ENCODE results near the gene SERINC5.
"Not testable (repeated sequence)": the region's sequence is repeated elsewhere in the genome, so short reads cannot be mapped to it uniquely, and the experiment has no call there.

Gene SERINC5

DNA sequence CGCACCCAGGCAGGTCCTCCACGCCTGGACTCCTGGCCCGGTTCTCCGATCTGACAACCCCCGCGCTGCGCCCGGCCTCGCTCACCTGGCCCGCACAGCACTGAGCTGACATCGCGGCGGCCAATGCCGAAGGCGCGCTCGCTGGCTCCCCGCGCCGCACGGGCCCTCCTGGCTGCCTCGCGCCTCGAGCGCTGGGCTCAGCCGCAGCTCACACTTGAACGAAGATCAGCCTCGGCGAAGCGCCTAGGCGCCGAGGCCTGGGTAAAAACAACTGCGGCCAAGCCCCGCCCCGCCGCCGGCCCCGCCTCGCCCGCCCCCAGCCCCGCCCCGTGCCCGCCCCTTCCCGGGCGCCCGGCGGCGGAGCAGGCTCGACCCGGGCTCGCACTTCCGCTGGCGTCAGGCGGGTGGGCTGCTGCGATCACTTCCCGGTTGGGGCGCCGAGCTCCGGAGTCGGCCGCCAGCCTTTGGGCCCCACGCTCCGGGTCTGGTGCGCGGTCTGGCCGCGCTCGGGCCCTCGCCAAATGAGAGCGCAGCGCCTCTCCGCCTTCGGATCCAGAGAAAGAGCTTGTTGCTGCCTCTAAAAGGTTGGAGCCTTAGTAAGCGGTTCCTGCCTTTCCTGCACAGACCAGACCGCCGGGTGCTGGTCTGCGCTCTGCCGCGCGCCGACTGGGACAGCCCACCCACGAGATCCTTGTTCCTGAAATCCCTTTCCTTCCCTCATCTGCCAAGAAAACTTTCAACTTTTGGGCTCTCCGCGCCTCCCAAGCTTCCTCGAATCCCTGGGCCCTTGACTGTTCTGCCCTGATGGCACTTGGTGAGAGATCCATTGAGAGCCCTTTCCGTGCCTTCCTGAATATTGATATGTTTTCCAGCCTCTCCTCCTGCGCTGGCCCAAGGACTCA is at the start of gene SERINC5:
TSS of gene SERINC5 (minus strand) at position 238 of the 902 bp plus-strand sequence. CDS start at position 112, 126 bp downstream.
- H3K4me3 ChIP-seq (IDR thresholded peaks at IDR 0.05; ENCODE audit: insufficient read depth, low read depth, low read length), result peak within 1 kb of the TSS; percentile 24
- no peaks in the 10 kb centered on the region for H3K27me3 ChIP-seq (ENCODE audit: insufficient read depth, low read depth)

DNA sequence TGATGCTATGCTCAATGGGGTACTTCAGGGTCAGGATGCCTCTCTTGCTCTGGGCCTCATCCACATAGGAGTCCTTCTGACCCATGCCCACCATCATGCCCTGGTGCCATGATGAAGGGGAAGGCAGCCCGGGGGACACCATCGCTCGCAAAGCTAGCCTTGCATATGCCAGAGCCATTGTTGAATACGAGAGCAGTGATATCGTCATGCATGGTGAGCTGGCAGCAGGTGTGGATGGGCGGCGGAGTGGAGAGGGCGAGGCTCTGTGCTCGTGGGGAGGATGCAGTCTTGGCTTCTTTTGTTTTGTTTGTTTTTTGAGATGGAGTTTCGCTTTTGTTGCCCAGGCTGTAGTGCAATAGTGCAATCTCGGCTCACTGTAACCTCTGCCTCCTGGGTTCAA is 46.8 kb upstream of the SERINC5 start:
- H3K36me3 ChIP-seq (ENCODE audit: insufficient read depth), result no peaks in the 10 kb centered on the region
- no peaks in the 10 kb centered on the region for H4K20me1 ChIP-seq (ENCODE audit: insufficient read depth)
- H3K27me3 ChIP-seq (ENCODE audit: insufficient read depth, low read depth), result no peaks in the 10 kb centered on the region
- no peak overlapping the region for H3K4me3 ChIP-seq (IDR thresholded peaks at IDR 0.05; ENCODE audit: insufficient read depth, low read depth, low read length)
- no peak overlapping the region for H2AFZ ChIP-seq (ENCODE audit: low read depth)
- no peak overlapping the region for H3K27ac ChIP-seq
- no peak overlapping the region for H3K9ac ChIP-seq
- H3K79me2 ChIP-seq (ENCODE audit: insufficient read depth, low read depth), result no peaks in the 10 kb centered on the region
- H3K4me1 ChIP-seq (ENCODE audit: low read depth, poor library complexity, severe bottlenecking), result no peaks in the 10 kb centered on the region
- H3K4me2 ChIP-seq, result no peak overlapping the region
- TF ChIP-seq, protein P1, sequence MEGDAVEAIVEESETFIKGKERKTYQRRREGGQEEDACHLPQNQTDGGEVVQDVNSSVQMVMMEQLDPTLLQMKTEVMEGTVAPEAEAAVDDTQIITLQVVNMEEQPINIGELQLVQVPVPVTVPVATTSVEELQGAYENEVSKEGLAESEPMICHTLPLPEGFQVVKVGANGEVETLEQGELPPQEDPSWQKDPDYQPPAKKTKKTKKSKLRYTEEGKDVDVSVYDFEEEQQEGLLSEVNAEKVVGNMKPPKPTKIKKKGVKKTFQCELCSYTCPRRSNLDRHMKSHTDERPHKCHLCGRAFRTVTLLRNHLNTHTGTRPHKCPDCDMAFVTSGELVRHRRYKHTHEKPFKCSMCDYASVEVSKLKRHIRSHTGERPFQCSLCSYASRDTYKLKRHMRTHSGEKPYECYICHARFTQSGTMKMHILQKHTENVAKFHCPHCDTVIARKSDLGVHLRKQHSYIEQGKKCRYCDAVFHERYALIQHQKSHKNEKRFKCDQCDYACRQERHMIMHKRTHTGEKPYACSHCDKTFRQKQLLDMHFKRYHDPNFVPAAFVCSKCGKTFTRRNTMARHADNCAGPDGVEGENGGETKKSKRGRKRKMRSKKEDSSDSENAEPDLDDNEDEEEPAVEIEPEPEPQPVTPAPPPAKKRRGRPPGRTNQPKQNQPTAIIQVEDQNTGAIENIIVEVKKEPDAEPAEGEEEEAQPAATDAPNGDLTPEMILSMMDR (conservative IDR thresholded peaks at IDR 0.05; ENCODE audit: low read depth, low read length), result no peak

More for the DNA sequence above, at the start of gene SERINC5:
- peak within 1 kb of the TSS; percentile 95 for H3K9ac ChIP-seq
- peak within 1 kb of the TSS; percentile 85 for H3K27ac ChIP-seq
- TF ChIP-seq, protein P1 (conservative IDR thresholded peaks at IDR 0.05; ENCODE audit: low read depth, low read length), result no peak
- peaks cover 51% of the 10 kb centered on the region for H3K79me2 ChIP-seq (ENCODE audit: insufficient read depth, low read depth)
- peak within 1 kb of the TSS; percentile 86 for H2AFZ ChIP-seq (ENCODE audit: low read depth)
- no peaks in the 10 kb centered on the region for H4K20me1 ChIP-seq (ENCODE audit: insufficient read depth)
- no peaks in the 10 kb centered on the region for H3K36me3 ChIP-seq (ENCODE audit: insufficient read depth)
- peaks cover 30% of the 10 kb centered on the region for H3K4me1 ChIP-seq (ENCODE audit: low read depth, poor library complexity, severe bottlenecking)
- peak within 1 kb of the TSS; percentile 99 for H3K4me2 ChIP-seq

DNA sequence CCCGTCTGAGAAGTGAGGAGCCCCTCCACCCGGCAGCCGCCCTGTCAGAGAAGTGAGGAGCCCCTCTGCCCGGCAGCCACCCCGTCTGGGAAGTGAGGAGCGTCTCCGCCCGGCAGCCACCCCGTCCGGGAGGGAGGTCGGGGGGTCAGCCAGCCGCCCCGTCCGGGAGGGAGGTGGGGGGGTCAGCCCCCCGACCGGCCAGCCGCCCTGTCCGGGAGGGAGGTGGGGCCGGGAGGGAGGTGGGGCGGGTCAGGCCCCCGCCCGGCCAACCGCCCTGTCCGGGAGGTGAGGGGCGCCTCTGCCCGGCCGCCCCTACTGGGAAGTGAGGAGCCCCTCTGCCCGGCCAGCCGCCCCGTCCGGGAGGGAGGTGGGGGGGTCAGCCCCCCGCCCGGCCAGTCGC is 45.5 kb upstream of the SERINC5 start:
- H3K79me2 ChIP-seq (ENCODE audit: insufficient read depth, low read depth); H3K4me1 ChIP-seq (ENCODE audit: low read depth, poor library complexity, severe bottlenecking); H4K20me1 ChIP-seq (ENCODE audit: insufficient read depth); H3K4me3 ChIP-seq (IDR thresholded peaks at IDR 0.05; ENCODE audit: insufficient read depth, low read depth, low read length); H3K9ac ChIP-seq; H3K4me2 ChIP-seq; H3K27me3 ChIP-seq (ENCODE audit: insufficient read depth, low read depth); H2AFZ ChIP-seq (ENCODE audit: low read depth); H3K36me3 ChIP-seq (ENCODE audit: insufficient read depth); H3K27ac ChIP-seq: not testable (repeated sequence)

DNA sequence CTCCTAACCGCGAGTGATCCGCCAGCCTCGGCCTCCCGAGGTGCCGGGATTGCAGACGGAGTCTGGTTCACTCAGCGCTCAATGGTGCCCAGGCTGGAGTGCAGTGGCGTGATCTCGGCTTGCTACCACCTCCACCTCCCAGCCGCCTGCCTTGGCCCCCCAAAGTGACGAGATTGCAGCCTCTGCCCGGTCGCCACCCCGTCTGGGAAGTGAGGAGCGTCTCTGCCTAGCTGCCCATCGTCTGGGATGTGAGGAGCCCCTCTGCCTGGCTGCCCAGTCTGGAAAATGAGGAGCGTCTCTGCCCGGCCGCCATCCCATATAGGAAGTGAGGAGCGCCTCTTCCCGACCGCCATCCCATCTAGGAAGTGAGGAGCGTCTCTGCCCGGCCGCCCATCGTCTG is 44.9 kb upstream of the SERINC5 start:
- not testable (repeated sequence) for H3K79me2 ChIP-seq (ENCODE audit: insufficient read depth, low read depth); H2AFZ ChIP-seq (ENCODE audit: low read depth); H3K27me3 ChIP-seq (ENCODE audit: insufficient read depth, low read depth); H3K4me2 ChIP-seq; H4K20me1 ChIP-seq (ENCODE audit: insufficient read depth); H3K4me1 ChIP-seq (ENCODE audit: low read depth, poor library complexity, severe bottlenecking); H3K9ac ChIP-seq; H3K27ac ChIP-seq; H3K4me3 ChIP-seq (IDR thresholded peaks at IDR 0.05; ENCODE audit: insufficient read depth, low read depth, low read length); H3K36me3 ChIP-seq (ENCODE audit: insufficient read depth)

DNA sequence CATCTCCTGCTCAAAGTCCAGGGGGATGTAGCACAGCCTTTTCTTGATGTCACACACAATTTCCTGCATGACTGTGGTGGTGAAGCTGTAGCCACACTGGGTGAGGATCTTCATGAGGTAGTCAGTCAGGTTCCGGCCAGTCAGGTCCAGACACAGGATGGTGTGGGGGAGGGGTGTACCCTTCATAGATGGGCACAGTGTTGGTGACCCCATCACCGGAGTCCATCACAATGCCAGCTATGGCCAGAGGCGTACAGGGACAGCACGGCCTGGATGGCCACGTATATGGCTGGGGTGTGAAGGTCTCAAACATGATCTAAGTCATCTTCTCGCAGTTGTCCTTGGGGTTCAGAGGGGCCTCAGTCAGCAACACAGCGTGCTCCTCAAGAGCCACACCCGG is 44.3 kb upstream of the SERINC5 start:
- no peak overlapping the region for H3K9ac ChIP-seq
- no peak overlapping the region for H3K4me3 ChIP-seq (IDR thresholded peaks at IDR 0.05; ENCODE audit: insufficient read depth, low read depth, low read length)
- no peaks in the 10 kb centered on the region for H3K36me3 ChIP-seq (ENCODE audit: insufficient read depth)
- no peaks in the 10 kb centered on the region for H3K27me3 ChIP-seq (ENCODE audit: insufficient read depth, low read depth)
- no peak overlapping the region for H3K27ac ChIP-seq
- no peaks in the 10 kb centered on the region for H3K4me1 ChIP-seq (ENCODE audit: low read depth, poor library complexity, severe bottlenecking)
- no peaks in the 10 kb centered on the region for H4K20me1 ChIP-seq (ENCODE audit: insufficient read depth)
- no peaks in the 10 kb centered on the region for H3K79me2 ChIP-seq (ENCODE audit: insufficient read depth, low read depth)
- no peak overlapping the region for H2AFZ ChIP-seq (ENCODE audit: low read depth)
- no peak overlapping the region for H3K4me2 ChIP-seq
- TF ChIP-seq, protein P1 (conservative IDR thresholded peaks at IDR 0.05; ENCODE audit: low read depth, low read length), result no peak

Data from KMS-11 (cell line).